Measurements from ENCODE around the gene CDC42EP2. TPM values are rescaled to one million over a fixed set of nuclear protein-coding genes. Genes with fewer than 3 reads are reported as not detected.
A peak's percentile ranks its signal among the peaks of the same experiment; 100 is the strongest.

CDC42EP2 gene, protein sequence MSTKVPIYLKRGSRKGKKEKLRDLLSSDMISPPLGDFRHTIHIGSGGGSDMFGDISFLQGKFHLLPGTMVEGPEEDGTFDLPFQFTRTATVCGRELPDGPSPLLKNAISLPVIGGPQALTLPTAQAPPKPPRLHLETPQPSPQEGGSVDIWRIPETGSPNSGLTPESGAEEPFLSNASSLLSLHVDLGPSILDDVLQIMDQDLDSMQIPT
- total RNA-seq = 1 to 10 TPM; 3.5 to 3.9 TPM

DNA sequence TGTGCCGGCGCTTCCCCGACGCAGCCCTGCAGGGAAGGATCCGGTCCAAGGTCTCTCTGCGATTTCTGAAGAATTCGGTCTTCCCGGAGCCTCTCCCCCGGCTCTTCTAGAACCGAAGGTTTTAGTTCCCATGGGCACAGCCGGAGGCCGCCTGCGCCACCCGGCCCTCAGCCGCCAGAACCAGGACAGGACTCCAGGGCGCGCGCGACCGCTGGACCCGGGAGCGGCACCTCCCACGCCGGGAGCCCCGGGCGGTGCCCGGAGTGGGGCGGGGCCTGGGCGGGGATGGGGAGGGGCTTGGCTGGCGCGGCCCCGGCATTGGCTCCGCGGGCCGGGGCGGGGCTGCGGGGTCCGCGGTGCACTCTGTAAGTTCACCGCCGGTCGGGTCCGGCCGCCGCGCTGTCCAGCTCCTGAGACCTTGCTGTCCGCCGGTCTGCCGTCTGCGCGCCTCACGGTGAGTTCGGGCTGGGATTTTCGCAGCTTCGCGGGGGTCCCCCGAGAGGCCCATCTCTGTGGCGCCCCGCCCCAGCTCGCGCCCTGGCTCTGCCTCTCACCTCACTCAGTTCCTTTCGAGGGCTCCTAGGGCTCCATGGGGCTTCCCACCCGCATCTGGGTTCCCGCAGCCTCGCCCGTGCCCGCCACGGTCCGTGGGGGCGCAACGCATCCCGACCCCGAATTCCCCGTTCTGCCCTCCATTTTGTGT lies at the start of gene CDC42EP2:
Gene CDC42EP2, plus strand, starts transcription at position 366 of the 703 bp plus-strand sequence. CDS start 6,033 bp downstream, outside the sequence.
- ATAC-seq (peak; percentile 91 to 92), DNase-seq (ENCODE audit: low spot score in 2 of 2) (peak; percentile 75 to 77)
- Mint-ChIP-seq H3K9me3 (no peaks in the 10 kb centered on the region), H3K27ac (no peak within 1 kb of the TSS), H3K36me3 (no peaks in the 10 kb centered on the region)

DNA sequence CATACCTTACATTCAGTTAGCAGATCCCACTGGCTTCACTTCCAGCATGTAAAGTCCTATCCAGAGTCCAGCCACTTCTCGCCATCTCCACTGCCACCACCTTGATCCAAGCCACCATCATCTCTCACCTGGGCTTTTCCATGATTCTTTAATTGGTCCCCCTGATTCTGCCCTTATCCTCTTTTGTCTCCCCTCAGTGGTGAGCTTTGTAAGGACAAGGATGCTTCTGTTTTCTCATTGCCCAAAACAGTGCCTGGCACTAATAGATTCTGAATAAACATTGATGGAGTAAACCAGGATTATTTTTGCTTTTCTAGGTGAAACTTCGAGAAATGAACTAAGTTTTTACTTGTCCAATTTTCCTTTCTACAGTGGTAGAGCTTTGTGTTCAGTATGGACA lies 48.5 kb upstream of the CDC42EP2 start:
- ATAC-seq (no peak), DNase-seq (ENCODE audit: low spot score in 2 of 2) (peak in 1 of 2 donors; percentile 22)
- H3K36me3 Mint-ChIP-seq = peaks cover 26 to 32% of the 10 kb centered on the region in 2 donors
- no peak overlapping the region for H3K27ac Mint-ChIP-seq
- H3K9me3 Mint-ChIP-seq = no peaks in the 10 kb centered on the region

DNA sequence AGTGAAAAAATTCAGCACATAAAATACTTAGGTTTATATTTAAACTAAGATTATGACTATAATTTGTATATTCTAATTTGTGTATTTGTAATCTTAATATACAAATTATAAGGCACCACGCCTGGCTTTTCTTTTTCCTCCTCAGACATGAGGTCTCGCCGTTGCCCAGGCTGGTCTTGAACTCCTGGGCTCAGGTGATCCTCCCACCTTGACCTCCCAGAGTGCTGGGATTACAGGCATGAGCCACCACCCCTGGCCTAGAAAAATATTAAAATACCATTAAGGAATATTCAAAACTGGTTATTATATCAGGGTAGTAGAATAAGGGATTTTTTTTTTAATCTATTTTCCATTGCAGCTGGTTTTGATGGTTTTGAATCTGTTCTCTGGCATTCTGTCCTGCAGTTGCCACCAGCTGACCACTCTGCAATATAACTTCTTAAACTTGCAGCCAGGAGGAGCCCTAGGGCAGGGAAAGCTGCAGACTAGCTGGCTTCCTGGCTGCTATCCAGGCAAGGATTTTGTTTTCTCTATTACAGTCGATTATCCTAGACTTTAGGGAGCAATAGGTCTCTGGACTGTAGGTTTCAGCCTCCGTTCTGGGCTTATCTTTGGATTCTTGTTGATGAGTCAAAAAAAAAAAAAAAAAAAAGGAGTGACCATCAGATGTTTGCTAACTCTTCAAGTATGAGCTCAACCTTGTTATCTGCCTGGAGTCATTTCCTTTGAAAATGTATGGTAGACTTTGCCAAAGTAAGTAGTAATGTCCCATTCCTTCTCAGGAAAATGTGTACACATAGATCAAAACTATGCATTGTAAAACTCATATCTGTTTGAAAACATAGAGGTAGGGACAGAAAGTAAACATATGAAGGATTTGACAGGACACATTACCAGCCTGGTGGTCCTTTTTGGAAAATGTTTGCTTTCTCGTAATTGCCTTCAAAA lies 39.7 kb upstream of the CDC42EP2 start:
- no peak overlapping the region for H3K27ac Mint-ChIP-seq
- H3K9me3 Mint-ChIP-seq = no peaks in the 10 kb centered on the region
- peaks cover 25 to 30% of the 10 kb centered on the region in 2 donors for H3K36me3 Mint-ChIP-seq
- DNase-seq (ENCODE audit: low spot score in 2 of 2) = no peak
- ATAC-seq = no peak

DNA sequence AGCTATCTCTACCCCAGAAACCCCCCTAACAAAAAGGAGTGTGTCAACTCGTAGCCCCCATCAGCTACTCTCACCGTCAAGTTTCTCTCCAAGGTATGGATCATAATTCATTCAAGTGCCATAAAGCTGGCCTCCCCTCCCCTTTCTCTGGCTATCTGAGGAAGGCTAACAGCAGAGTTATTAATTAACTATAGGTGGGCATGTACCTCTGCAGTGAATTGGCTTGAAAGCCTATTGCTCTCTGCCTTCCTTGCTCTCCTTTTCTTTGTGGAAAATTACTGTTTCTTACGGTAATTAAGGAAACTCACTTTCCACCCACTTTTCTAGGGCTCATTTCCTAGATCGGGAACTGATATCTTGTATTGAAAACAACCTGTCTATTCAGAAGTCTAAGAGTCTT lies 38.8 kb upstream of the CDC42EP2 start:
- Mint-ChIP-seq H3K36me3 (peaks cover 20 to 25% of the 10 kb centered on the region in 2 donors), H3K27ac (no peak overlapping the region), H3K9me3 (no peaks in the 10 kb centered on the region)
- DNase-seq (ENCODE audit: low spot score in 2 of 2) = no peak
- ATAC-seq = no peak

DNA sequence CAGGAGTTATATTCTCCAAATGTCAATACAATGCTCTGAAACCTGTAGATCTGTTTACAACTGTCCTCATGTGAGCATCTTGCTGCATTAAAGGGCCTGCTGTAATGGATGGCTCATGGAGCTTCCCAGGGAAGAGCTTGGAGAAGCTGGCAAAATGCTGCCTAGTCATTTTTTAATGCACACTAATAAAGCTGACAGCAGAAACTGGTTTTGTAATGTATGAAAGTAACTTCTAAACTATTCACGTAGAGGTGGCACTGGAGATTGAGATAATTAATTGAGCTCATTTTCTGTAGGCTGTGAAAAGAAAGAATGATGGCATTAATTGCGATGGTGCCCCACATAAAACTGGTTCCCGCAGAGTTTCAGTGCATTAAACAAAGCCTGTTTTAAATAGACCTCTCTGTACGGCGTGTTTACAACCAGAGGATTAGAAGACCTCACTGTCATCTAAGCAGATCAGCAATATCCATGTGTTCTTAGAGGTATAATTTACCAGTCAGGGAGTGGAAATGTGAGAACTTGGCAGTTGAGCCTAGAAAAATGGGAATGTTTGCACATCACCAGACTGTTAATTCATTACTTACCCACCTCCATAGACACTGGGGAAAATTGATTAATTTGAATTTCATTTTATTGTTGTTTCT lies 36.9 kb upstream of the CDC42EP2 start:
- Mint-ChIP-seq H3K9me3 (no peaks in the 10 kb centered on the region), H3K27ac (no peak overlapping the region), H3K36me3 (peaks cover 31 to 36% of the 10 kb centered on the region in 2 donors)
- ATAC-seq (no peak), DNase-seq (ENCODE audit: low spot score in 2 of 2) (no peak)

DNA sequence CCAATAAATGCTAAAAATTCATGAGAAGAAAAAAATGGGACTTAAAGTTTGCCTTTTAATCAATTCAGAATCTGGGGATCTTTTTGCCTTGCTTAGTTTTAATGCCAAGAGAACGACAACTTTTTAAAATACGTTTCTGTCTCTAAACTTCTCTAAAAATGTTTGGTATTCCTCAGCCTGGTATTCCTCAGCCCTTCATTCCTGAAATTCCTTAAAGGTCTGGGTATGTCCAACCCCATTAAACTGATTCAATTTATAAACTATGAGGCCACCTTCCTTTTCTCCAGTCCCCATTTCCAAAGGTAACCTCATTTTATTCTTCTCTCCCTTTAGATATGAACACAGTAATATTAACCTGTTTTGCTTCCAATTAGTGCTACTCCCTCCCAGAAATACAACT lies 36.3 kb upstream of the CDC42EP2 start:
- Mint-ChIP-seq H3K36me3 (peaks cover 31 to 36% of the 10 kb centered on the region in 2 donors), H3K9me3 (no peaks in the 10 kb centered on the region), H3K27ac (peak overlapping the region; percentile 46 to 85)
- DNase-seq (ENCODE audit: low spot score in 2 of 2) = no peak
- ATAC-seq = no peak

DNA sequence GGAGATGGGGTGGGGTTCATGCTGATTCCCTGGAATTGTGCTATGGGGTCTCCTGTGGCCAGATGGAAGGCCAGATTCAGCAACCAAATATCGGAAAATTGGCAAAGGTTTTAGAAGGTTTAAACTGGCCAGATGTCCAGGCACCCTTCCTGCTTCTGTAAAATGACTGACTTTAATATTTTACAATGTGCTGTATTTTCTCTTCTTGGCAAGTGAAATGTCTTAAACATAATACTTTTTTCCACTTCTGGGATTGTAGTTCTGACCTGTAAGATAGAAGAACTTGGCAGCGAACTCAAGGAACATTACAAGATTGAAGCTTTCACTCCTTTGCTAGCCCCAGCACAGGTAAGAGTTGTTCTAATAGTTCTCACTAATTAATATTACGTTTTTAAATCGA lies 35.4 kb upstream of the CDC42EP2 start:
- peaks cover 31 to 36% of the 10 kb centered on the region in 2 donors for H3K36me3 Mint-ChIP-seq
- DNase-seq (ENCODE audit: low spot score in 2 of 2) (no peak), ATAC-seq (no peak)
- H3K9me3 Mint-ChIP-seq = no peaks in the 10 kb centered on the region
- peak overlapping the region; percentile 67 to 75 for H3K27ac Mint-ChIP-seq

DNA sequence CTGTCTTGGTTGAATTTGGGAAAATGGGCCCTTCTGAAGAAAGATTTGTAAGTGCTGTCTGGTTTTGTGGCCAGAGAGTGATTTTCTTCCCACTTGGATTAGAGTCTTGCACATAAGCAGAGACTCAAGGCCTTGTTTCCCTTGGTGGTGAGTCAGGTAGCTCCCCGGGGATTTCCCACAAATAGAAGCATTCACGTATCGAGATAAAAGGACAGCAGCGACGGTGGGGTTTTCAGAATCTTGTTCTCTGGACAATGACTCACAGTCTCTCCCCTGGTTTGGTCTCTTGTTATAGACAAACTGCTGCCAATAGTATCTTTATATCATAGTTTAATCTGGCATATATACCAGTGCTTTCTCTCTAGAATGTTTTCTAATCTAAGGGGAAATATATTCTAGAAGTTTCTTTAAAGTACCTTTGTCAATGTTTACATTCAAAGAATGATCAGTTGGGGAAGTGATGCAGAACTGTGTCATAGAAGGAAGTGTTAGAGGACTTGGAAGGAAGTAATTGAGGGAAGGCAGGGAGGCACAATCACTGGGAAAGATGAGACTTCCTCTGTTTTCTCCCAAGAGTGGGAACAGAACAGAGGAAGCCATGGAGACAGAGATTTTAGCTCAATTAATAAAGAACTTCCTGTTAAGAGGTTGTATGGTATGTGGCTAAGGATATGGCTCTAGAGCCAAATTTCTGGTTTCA lies 34.8 kb upstream of the CDC42EP2 start:
- Mint-ChIP-seq H3K9me3 (no peaks in the 10 kb centered on the region), H3K36me3 (peaks cover 31 to 36% of the 10 kb centered on the region in 2 donors), H3K27ac (peak overlapping the region; percentile 67 to 75)
- ATAC-seq (peak; percentile 94 to 99), DNase-seq (ENCODE audit: low spot score in 2 of 2) (peak; percentile 27 to 61)

DNA sequence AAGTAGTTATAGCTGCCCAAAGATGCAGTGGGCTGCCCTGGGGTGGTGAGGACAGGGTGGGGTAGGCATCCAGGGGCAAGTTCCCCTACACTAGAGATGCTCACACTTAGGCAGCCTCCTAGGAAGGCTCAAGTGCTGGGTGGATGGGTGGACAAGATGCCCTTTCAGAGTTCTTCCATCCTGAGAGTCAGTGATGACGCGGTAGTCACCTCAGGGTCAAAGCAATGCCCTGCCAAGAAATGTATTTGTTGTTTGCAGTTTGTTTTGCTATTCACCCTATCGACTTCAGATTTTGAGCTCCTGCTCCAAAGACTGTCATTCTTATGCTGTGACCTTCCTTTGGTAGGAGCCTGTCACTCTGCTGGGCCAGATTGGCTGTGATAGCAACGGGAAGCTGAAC lies 34.0 kb upstream of the CDC42EP2 start:
- DNase-seq (ENCODE audit: low spot score in 2 of 2) (no peak), ATAC-seq (no peak)
- no peak overlapping the region for H3K27ac Mint-ChIP-seq
- no peaks in the 10 kb centered on the region for H3K9me3 Mint-ChIP-seq
- H3K36me3 Mint-ChIP-seq = peaks cover 33 to 36% of the 10 kb centered on the region in 2 donors

DNA sequence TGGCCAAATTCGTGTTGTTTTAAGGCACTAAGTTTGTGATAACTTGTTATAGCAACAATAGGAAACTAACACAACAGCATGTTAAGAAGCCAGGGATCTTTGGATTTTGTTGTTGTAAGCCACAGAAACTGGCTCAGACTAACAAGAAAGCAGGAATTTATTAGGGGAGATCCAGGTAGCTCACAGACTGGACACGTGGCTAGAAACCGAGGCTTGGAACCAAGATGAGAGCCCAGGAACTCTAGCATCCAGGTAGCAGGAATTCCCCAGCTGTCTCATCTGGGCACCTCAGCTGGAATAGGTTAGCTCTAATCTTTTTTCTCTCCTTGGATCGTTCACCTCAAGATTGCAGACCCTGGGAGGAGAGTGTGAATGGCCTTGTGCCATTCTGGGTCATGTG lies 28.0 kb upstream of the CDC42EP2 start:
- ATAC-seq (no peak), DNase-seq (ENCODE audit: low spot score in 2 of 2) (no peak)
- Mint-ChIP-seq H3K27ac (peak overlapping the region in 1 of 2 donors; percentile 44), H3K9me3 (no peaks in the 10 kb centered on the region), H3K36me3 (peaks cover 27 to 40% of the 10 kb centered on the region in 2 donors)

DNA sequence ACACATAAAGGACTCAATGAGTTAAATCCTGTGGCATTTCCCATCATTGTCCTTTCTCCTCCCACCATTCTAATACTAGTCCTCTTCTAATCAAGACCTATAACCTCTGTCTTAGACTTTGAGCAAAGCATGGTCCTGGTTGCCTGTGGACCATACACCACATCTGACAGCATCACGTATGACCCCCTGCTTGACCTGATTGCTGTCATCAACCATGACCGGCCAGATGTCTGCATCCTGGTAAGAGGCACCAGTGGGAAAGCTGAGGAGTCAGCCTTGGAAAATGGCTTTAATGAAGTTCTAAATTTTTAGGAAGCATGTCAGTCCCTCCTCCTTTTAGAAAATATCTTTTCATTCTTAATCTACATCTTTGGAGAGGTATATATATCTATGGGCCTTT lies 27.1 kb upstream of the CDC42EP2 start:
- Mint-ChIP-seq H3K36me3 (peaks cover 22 to 31% of the 10 kb centered on the region in 2 donors), H3K9me3 (no peaks in the 10 kb centered on the region), H3K27ac (peak overlapping the region in 1 of 2 donors; percentile 75)
- ATAC-seq = no peak
- no peak for DNase-seq (ENCODE audit: low spot score in 2 of 2)

DNA sequence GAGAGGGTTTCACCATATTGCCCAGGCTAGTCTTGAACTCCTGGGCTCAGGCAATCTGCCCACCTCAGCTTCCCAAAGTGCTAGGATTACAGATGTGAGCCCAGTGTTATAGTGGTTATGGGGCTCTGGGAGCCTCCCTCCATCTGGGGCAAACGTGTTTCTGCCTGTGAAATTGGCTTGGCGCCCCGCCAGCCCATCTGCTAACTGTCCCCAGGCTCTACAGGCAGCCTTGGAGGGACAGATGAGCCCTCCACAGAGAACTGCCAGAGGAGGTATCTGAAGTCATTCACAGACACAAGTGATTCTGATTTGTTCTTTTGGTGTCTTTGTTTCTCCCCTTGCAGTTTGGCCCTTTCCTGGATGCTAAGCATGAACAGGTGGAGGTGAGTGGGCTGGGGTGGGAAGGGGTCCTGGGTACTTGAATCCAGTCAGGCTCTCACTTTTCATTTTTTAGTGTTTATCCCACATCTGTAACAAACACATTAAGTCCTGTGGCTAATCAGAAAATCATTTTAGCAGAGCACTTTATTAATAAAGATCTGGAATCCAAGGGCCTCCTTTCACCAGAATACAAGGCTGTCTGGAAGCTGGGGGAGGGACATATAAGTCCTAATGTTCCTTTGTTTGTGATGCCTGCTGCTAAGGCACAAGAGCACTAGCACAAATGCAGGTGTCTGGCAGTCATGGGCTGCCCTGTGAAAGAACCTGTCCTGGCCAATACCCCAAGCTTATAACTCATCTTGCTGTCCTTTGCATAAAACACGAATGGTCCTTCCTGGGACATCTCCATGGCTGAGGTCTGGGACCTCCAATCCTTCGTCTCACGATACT lies 25.7 kb upstream of the CDC42EP2 start:
- Mint-ChIP-seq H3K27ac (peak overlapping the region in 1 of 2 donors; percentile 56), H3K9me3 (no peaks in the 10 kb centered on the region), H3K36me3 (peaks cover 21 to 34% of the 10 kb centered on the region in 2 donors)
- DNase-seq (ENCODE audit: low spot score in 2 of 2) (no peak), ATAC-seq (no peak)

DNA sequence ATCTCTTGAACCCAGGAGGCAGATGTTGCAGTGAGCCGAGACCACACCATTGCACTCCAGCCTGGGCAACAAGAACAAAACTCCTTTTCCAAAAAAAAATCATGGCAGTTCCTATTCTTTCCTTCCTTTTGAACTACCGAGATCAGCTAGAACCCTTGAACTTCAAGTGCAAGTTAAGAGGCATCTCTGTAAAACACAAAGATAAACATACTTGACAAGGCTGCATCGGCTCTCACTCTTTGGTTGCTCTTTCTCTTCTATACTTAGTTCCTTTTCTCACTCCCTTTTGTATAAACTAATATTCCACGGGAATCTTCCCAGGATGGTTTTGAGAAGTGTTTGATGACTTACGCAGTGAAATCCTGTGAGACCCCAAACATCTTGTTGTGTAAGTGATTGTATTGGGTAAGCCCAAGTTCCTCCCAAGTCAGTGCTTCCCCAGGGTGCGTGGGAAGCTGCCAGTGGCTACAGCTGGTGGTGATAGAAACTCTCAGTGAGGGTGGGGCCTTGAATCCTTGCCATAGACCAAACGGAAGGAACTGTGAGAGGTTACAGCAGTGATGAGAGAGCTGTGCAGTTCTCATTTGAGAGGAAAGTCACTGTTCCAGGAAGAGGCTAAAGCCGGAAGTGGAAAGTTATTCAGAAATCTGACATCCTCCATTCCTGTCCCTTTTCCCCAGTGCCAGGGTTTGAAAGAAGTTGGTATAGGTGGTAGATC lies 24.1 kb upstream of the CDC42EP2 start:
- DNase-seq (ENCODE audit: low spot score in 2 of 2) = no peak
- ATAC-seq = peak in 1 of 2 donors; percentile 22
- peaks cover 31 to 41% of the 10 kb centered on the region in 2 donors for H3K36me3 Mint-ChIP-seq
- no peaks in the 10 kb centered on the region for H3K9me3 Mint-ChIP-seq
- H3K27ac Mint-ChIP-seq = peak overlapping the region; percentile 35 to 57

DNA sequence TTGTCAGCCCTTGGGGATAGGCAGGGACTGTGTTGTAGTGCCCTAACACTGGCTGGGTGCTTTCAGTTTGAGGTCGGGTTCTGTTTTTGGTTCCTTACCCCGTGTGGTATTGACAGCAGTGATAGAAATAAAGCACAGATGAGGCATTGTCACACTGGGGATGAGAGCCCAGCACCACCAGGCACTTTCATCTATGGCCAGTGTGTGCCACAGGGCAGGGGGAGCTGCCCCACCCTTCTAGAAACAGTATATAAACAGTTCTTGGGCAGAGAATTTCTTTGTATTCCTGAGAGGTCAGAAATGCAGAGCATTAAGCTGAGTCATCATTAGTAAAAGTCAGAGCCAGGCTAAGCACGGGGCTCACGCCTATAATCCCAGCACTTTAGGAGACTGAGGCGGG lies 23.1 kb upstream of the CDC42EP2 start:
- DNase-seq (ENCODE audit: low spot score in 2 of 2) (no peak), ATAC-seq (no peak)
- Mint-ChIP-seq H3K27ac (peak overlapping the region; percentile 35 to 83), H3K36me3 (peaks cover 33 to 37% of the 10 kb centered on the region in 2 donors), H3K9me3 (no peaks in the 10 kb centered on the region)

DNA sequence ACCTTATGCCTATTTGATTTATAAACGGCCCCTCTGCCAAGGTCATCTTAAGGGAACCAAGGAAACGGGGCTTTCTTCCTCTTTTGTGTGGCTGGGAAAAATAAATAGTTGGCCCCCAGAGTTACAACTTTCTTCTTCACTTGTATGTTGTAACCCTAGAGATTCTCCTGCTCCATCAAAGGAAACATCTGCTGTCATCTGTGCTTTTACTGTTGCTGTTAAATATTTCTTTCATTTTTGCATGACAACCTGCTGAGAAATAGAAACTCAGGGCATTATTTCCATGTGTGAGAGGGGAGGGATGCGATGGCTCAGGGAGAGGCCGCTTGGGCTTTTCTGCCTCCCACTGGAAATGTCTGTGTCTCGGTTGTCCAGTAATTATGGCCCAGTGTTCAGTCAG lies 21.8 kb upstream of the CDC42EP2 start:
- H3K27ac Mint-ChIP-seq = no peak overlapping the region
- peaks cover 27% of the 10 kb centered on the region in 2 donors for H3K36me3 Mint-ChIP-seq
- ATAC-seq (no peak), DNase-seq (ENCODE audit: low spot score in 2 of 2) (no peak)
- no peaks in the 10 kb centered on the region for H3K9me3 Mint-ChIP-seq

All from activated naive CD4-positive, alpha-beta T cell treated with anti-CD3 and anti-CD28 coated beads, Interleukin-2, amount 50 U/mL, for 72 hours (primary cell).